Endothelial cell of umbilical vein (primary cell): ENCODE measurements around the gene ETV3L. TPM values are rescaled to one million over a fixed set of nuclear protein-coding genes. Genes with fewer than 3 reads are reported as not detected.

ENCODE experiments used
- BruUV-seq: library from RNA; stranded (reverse); fragments of 400-500 nt; replicated peaks from 2 replicates; lab custom pipeline; 2021; lab: Mats Ljungman, UMichigan
- CTCF ChIA-PET: fragments of 300-600, 350-600 bp; sonication (Branson Sonifier 250); formaldehyde crosslinking; loops from one replicate; lab custom pipeline; 2021; ENCODE audit warnings: antibody characterized with exemption, inconsistent platforms; lab: Charles Lee
- POLR2A ChIA-PET: fragments of 300-600, 350-600 bp; sonication (Branson Sonifier 250); formaldehyde crosslinking; loops from one replicate; lab custom pipeline; 2021; ENCODE audit warnings: antibody characterized with exemption, inconsistent platforms; lab: Charles Lee
- DNase-seq: peaks from one replicate; pipeline ENCODE4 v3.0.0-alpha.2; 2011; ENCODE audit warnings: low read depth, low spot score
- FAIRE-seq: peaks from 2 replicates; lab custom pipeline; 2011; peaks lifted over from hg19 to GRCh38; lab: Jason Lieb, UNC
- H2AFZ ChIP-seq: 2 replicates; pipeline ENCODE4 v1.6.0; 2012; ENCODE audit warnings: low read depth, low read length, control low read depth, inconsistent platforms
- H3K27ac ChIP-seq: 2 replicates; pipeline ENCODE4 v1.5.1; 2011; ENCODE audit warnings: low read depth, mild to moderate bottlenecking, control low read depth, low read length, moderate library complexity; ENCODE audit not compliant: insufficient read depth
- H3K27me3 ChIP-seq, 2 experiments: 2 replicates each; pipeline versions ENCODE4 v1.6.0 to v1.6.1; 2011; ENCODE audit warnings: low read length in 2 of 2, mixed read lengths in 1 of 2; ENCODE audit not compliant: control insufficient read depth in 2 of 2, insufficient read depth in 2 of 2
- H3K36me3 ChIP-seq, 2 experiments: 2 replicates in 1 of 2; 3 replicates in 1 of 2; pipeline ENCODE4 v1.5.1; 2011; ENCODE audit warnings: low read length in 2 of 2, mild to moderate bottlenecking in 1 of 2, moderate library complexity in 1 of 2; ENCODE audit not compliant: control insufficient read depth in 2 of 2, insufficient read depth in 2 of 2; ENCODE audit errors: extremely low read depth in 1 of 2
- H3K4me1 ChIP-seq: 3 replicates; pipeline ENCODE4 v1.5.1; 2011; ENCODE audit warnings: mild to moderate bottlenecking, low read length; ENCODE audit not compliant: control insufficient read depth, insufficient read depth; ENCODE audit errors: extremely low read depth
- H3K4me2 ChIP-seq: 2 replicates; pipeline ENCODE4 v1.6.1; 2011; ENCODE audit warnings: low read length, control low read depth, mixed read lengths; ENCODE audit not compliant: insufficient read depth
- H3K4me3 ChIP-seq, 3 experiments: fragments of 200-600 bp in 1 of 3; sonication (generic), shearing (Covaris generic) in 1 of 3; replicated peaks in 1 of 3; 2 replicates each; pipeline ENCODE4 v1.5.1; 2011 to 2016; ENCODE audit warnings: control low read depth in 3 of 3, low read length in 3 of 3, mild to moderate bottlenecking in 2 of 3, inconsistent platforms in 1 of 3, low read depth in 1 of 3, moderate library complexity in 1 of 3; ENCODE audit not compliant: insufficient read depth in 1 of 3
- H3K79me2 ChIP-seq: 2 replicates; pipeline ENCODE4 v1.6.0; 2012; ENCODE audit warnings: low read length, inconsistent platforms; ENCODE audit not compliant: control insufficient read depth, insufficient read depth
- H3K9ac ChIP-seq: replicated peaks from 2 replicates; pipeline ENCODE3; 2011; ENCODE audit warnings: low read length, control low read depth; ENCODE audit not compliant: insufficient read depth; ENCODE audit errors: extremely low read depth
- H3K9me1 ChIP-seq: replicated peaks from 3 replicates; pipeline ENCODE4 v1.6.0; 2011; ENCODE audit warnings: mild to moderate bottlenecking, low read length; ENCODE audit not compliant: control insufficient read depth, insufficient read depth; ENCODE audit errors: extremely low read depth
- H3K9me3 ChIP-seq: replicated peaks from 2 replicates; pipeline ENCODE4 v1.5.1; 2012; ENCODE audit warnings: low read length, inconsistent platforms; ENCODE audit not compliant: control insufficient read depth, insufficient read depth
- H4K20me1 ChIP-seq: replicated peaks from 2 replicates; pipeline ENCODE3; 2011; ENCODE audit warnings: mild to moderate bottlenecking, low read length; ENCODE audit not compliant: control insufficient read depth, insufficient read depth; ENCODE audit errors: extremely low read depth
- CTCF ChIP-seq, 2 donors: IDR thresholded peaks; 1 replicate in 1 of 2; 2 replicates in 1 of 2; pipeline ENCODE4 v1.5.1; 2011; ENCODE audit warnings: low read length in 2 of 2, mild to moderate bottlenecking in 2 of 2, moderate library complexity in 2 of 2, control low read depth in 1 of 2, inconsistent platforms in 1 of 2, low read depth in 1 of 2; ENCODE audit not compliant: insufficient read depth in 1 of 2; ENCODE audit errors: extremely low read depth in 1 of 2
- EZH2 ChIP-seq: IDR thresholded peaks from 2 replicates; pipeline ENCODE4 v1.6.1; 2012; ENCODE audit warnings: borderline replicate concordance, low read depth, mild to moderate bottlenecking, moderate library complexity, low read length, inconsistent platforms; ENCODE audit not compliant: severe bottlenecking
- FOS ChIP-seq: IDR thresholded peaks from 2 replicates; pipeline ENCODE4 v1.6.1; 2011; ENCODE audit warnings: mild to moderate bottlenecking, low read length, moderate library complexity, borderline replicate concordance; ENCODE audit not compliant: insufficient read depth
- GATA2 ChIP-seq: IDR thresholded peaks from 2 replicates; pipeline ENCODE4 v1.7.0; 2011; ENCODE audit warnings: low read depth, mild to moderate bottlenecking, moderate library complexity, mixed read lengths, low read length; ENCODE audit not compliant: insufficient read length, insufficient read depth
- JUN ChIP-seq: IDR thresholded peaks from 2 replicates; pipeline ENCODE4 v1.6.1; 2011; ENCODE audit warnings: borderline replicate concordance, low read depth; ENCODE audit not compliant: insufficient read length, insufficient read depth
- MAX ChIP-seq: IDR thresholded peaks from 2 replicates; pipeline ENCODE4 v1.6.1; 2011; ENCODE audit not compliant: insufficient read depth, insufficient read length
- MYC ChIP-seq: IDR thresholded peaks from one replicate; pipeline ENCODE4 v1.6.1; 2011; ENCODE audit warnings: mild to moderate bottlenecking, low read depth, low read length
- POLR2A ChIP-seq: IDR thresholded peaks from 2 replicates; pipeline ENCODE4 v1.6.1; 2012; ENCODE audit warnings: low read depth, mild to moderate bottlenecking, control low read depth, low read length
- POLR2AphosphoS5 ChIP-seq: IDR thresholded peaks from 2 replicates; pipeline ENCODE4 v1.6.1; 2012; ENCODE audit warnings: low read depth, mild to moderate bottlenecking, control low read depth, low read length, moderate library complexity; ENCODE audit not compliant: insufficient read depth
- dilution Hi-C: fragments of 300-500 bp; cut with MboI; formaldehyde crosslinking; loops from one replicate; pipeline ENCODE4 v1.15.0; 2019; ENCODE audit warnings: low sequenced_read_pairs; ENCODE audit not compliant: extremely low pct_ligation_motif_present
- intact Hi-C: fragments of 100-400 bp; cut with micrococcal nuclease; formaldehyde crosslinking; loops from one replicate; pipeline ENCODE4 v1.10.0; 2022
- polyA plus RNA-seq, 4 experiments: library from polyadenylated mRNA; depleted of rRNA in 3 of 4; stranded (reverse) in 3 of 4; unstranded in 1 of 4; fragments of >200 nt; gene quantifications; 2 replicates each; pipeline versions ENCODE4 v1.2.1 to v1.2.3, GENCODE V29; 2011 to 2012; ENCODE audit warnings: missing spikeins in 1 of 4
- total RNA-seq: library from RNA; stranded (reverse); gene quantifications from 2 replicates; pipeline ENCODE4 v1.2.3, GENCODE V29; 2021

The ETV3L gene
- total and polyA plus RNA-seq, 2 donors (not counting 3 experiments of a cell fraction or from before 2014, with no cell fraction given), result not detected

- no peak overlapping the region for H3K4me3 ChIP-seq
- DNase-seq (no peak), FAIRE-seq (no peak)
- intact Hi-C loops, result no loop called here
- H3K9me1 ChIP-seq, result no peaks in the 10 kb centered on the region
- H3K9me3 ChIP-seq, result no peaks in the 10 kb centered on the region
- TF ChIP-seq GATA2, result no peak
- no peak for TF ChIP-seq JUN
- no peak for TF ChIP-seq POLR2A
- no peak overlapping the region for H3K4me2 ChIP-seq
- no peaks in the 10 kb centered on the region for H3K79me2 ChIP-seq
- ChIA-PET CTCF (interaction anchor here (0.7 to 14.5 kb wide), 4 partner anchors 9 to 73 kb away, joined by 3 to 1121 read pairs (median 4); no protein-coding TSS in a partner anchor), POLR2A (no interaction called here)
- no peaks in the 10 kb centered on the region for H4K20me1 ChIP-seq
- H3K27me3 ChIP-seq, result peaks cover 0 to 6% of the 10 kb centered on the region in 2 experiments
- H3K4me1 ChIP-seq, result peaks cover 4% of the 10 kb centered on the region
- H3K27ac ChIP-seq, result no peak overlapping the region
- dilution Hi-C loops, result no loop called here
- H3K36me3 ChIP-seq, result no peaks in the 10 kb centered on the region
- no TSS peak for BruUV-seq
- H3K9ac ChIP-seq, result no peak overlapping the region
- no peak overlapping the region for H2AFZ ChIP-seq
Measured at GRCh38 chr1:157147037-157147436, 47.4 kb upstream of the ETV3L start.

- CTCF ChIA-PET, result interaction anchor here (1.1 to 14.5 kb wide), 2 partner anchors 10 to 57 kb away, joined by 4 to 1121 read pairs; no protein-coding TSS in a partner anchor
- intact Hi-C loops (no loop called here), dilution Hi-C loops (no loop called here)
- no TSS peak for BruUV-seq
- Histone ChIP-seq H3K9ac (no peak overlapping the region), H3K9me3 (no peaks in the 10 kb centered on the region), H2AFZ (no peak overlapping the region), H3K4me3 (no peak overlapping the region), H3K79me2 (no peaks in the 10 kb centered on the region), H3K27ac (no peak overlapping the region), H4K20me1 (no peaks in the 10 kb centered on the region), H3K4me1 (peaks cover 4% of the 10 kb centered on the region), H3K4me2 (no peak overlapping the region), H3K27me3 (peaks cover 0 to 6% of the 10 kb centered on the region in 2 experiments), H3K9me1 (no peaks in the 10 kb centered on the region), H3K36me3 (no peaks in the 10 kb centered on the region)
- FAIRE-seq (no peak), DNase-seq (no peak)
- TF ChIP-seq CTCF (IDR thresholded peaks at IDR 0.05; ENCODE audit: extremely low read depth in 1 of 2, insufficient read depth in 1 of 2, low read depth in 1 of 2, low read length in 2 of 2) (no peak), FOS (no peak), POLR2AphosphoS5 (no peak), MAX (no peak), GATA2 (no peak), EZH2 (no peak), JUN (no peak), POLR2A (no peak), MYC (no peak)
- POLR2A ChIA-PET, result no interaction called here
Measured at GRCh38 chr1:157146244-157146643, 46.6 kb upstream of the ETV3L start.
